GM23338 (cell line): ENCODE results near the gene KCNK10.

Experiments used
- CREB1 ChIP-seq: fragments of 250-450 bp; sonication (Bioruptor Pico); IDR thresholded peaks from 2 replicates; pipeline ENCODE4 v1.5.0; 2020; ENCODE audit warnings: low read depth, mild to moderate bottlenecking, moderate library complexity
- EZH2 ChIP-seq: fragments of 200-600 bp; sonication (generic); IDR thresholded peaks from one replicate; pipeline ENCODE4 v1.8.0; 2017; ENCODE audit warnings: antibody characterized with exemption, mild to moderate bottlenecking, low read depth; ENCODE audit not compliant: unreplicated experiment
- EZH2phosphoT487 ChIP-seq: fragments of 200-600 bp; sonication (generic); IDR thresholded peaks from one replicate; pipeline ENCODE4 v1.8.1; 2018; ENCODE audit warnings: antibody characterized with exemption; ENCODE audit not compliant: unreplicated experiment
- JUNB ChIP-seq: IDR thresholded peaks from one replicate; pipeline ENCODE4 v1.6.1; 2016; ENCODE audit warnings: antibody characterized with exemption; ENCODE audit not compliant: unreplicated experiment
- POLR2AphosphoS5 ChIP-seq: IDR thresholded peaks from 2 replicates; pipeline ENCODE4 v1.6.1; 2016; ENCODE audit warnings: antibody characterized with exemption, low read depth
- STAT1 ChIP-seq: IDR thresholded peaks from one replicate; pipeline ENCODE4 v1.6.1; 2016; ENCODE audit warnings: antibody characterized with exemption; ENCODE audit not compliant: unreplicated experiment
- ZNF114 ChIP-seq: fragments of 250-450 bp; sonication (Bioruptor Pico); IDR thresholded peaks from 2 replicates; pipeline ENCODE4 v1.5.0; 2020; ENCODE audit warnings: mild to moderate bottlenecking, moderate library complexity
- TF ChIP-seq, protein P1 (sequence below), 2 experiments: fragments of 200-600 bp in 1 of 2; sonication (generic) in 1 of 2; conservative IDR thresholded peaks; 2 replicates each; pipeline versions ENCODE4 v1.5.1 to v1.6.1; 2016 to 2017; ENCODE audit warnings: antibody characterized with exemption in 2 of 2, low read depth in 2 of 2, mild to moderate bottlenecking in 2 of 2, moderate library complexity in 1 of 2
- TF ChIP-seq, protein P2 (sequence below): IDR thresholded peaks from one replicate; pipeline ENCODE4 v1.6.1; 2018; ENCODE audit warnings: antibody characterized with exemption; ENCODE audit not compliant: unreplicated experiment

GRCh38 chr14:88289234-88289633, 33.8 kb downstream of the KCNK10 start:
- TF ChIP-seq, protein P1, sequence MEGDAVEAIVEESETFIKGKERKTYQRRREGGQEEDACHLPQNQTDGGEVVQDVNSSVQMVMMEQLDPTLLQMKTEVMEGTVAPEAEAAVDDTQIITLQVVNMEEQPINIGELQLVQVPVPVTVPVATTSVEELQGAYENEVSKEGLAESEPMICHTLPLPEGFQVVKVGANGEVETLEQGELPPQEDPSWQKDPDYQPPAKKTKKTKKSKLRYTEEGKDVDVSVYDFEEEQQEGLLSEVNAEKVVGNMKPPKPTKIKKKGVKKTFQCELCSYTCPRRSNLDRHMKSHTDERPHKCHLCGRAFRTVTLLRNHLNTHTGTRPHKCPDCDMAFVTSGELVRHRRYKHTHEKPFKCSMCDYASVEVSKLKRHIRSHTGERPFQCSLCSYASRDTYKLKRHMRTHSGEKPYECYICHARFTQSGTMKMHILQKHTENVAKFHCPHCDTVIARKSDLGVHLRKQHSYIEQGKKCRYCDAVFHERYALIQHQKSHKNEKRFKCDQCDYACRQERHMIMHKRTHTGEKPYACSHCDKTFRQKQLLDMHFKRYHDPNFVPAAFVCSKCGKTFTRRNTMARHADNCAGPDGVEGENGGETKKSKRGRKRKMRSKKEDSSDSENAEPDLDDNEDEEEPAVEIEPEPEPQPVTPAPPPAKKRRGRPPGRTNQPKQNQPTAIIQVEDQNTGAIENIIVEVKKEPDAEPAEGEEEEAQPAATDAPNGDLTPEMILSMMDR (conservative IDR thresholded peaks at IDR 0.05; ENCODE audit: low read depth in 2 of 2) = no peak
- no peak for TF ChIP-seq EZH2phosphoT487
- TF ChIP-seq POLR2AphosphoS5 = no peak
- no peak for TF ChIP-seq JUNB
- TF ChIP-seq EZH2 = no peak
- TF ChIP-seq CREB1 = no peak
- no peak for TF ChIP-seq STAT1
- no peak for TF ChIP-seq ZNF114
- TF ChIP-seq, protein P2, sequence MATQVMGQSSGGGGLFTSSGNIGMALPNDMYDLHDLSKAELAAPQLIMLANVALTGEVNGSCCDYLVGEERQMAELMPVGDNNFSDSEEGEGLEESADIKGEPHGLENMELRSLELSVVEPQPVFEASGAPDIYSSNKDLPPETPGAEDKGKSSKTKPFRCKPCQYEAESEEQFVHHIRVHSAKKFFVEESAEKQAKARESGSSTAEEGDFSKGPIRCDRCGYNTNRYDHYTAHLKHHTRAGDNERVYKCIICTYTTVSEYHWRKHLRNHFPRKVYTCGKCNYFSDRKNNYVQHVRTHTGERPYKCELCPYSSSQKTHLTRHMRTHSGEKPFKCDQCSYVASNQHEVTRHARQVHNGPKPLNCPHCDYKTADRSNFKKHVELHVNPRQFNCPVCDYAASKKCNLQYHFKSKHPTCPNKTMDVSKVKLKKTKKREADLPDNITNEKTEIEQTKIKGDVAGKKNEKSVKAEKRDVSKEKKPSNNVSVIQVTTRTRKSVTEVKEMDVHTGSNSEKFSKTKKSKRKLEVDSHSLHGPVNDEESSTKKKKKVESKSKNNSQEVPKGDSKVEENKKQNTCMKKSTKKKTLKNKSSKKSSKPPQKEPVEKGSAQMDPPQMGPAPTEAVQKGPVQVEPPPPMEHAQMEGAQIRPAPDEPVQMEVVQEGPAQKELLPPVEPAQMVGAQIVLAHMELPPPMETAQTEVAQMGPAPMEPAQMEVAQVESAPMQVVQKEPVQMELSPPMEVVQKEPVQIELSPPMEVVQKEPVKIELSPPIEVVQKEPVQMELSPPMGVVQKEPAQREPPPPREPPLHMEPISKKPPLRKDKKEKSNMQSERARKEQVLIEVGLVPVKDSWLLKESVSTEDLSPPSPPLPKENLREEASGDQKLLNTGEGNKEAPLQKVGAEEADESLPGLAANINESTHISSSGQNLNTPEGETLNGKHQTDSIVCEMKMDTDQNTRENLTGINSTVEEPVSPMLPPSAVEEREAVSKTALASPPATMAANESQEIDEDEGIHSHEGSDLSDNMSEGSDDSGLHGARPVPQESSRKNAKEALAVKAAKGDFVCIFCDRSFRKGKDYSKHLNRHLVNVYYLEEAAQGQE = no peak
